ENCODE data around the gene PKNOX2.
A peak's percentile ranks its signal among the peaks of the same experiment; 100 is the strongest.

Gene PKNOX2

GRCh38 chr11:125297346-125297915 lies 132.9 kb downstream of the PKNOX2 start:
- DNase-seq (ENCODE audit: low read depth): no peak
- no peak overlapping the region for H3K4me3 ChIP-seq (ENCODE audit: low read depth, low read length)

- no peak overlapping the region for H3K4me3 ChIP-seq (ENCODE audit: low read depth, low read length)
- no peak for DNase-seq (ENCODE audit: low read depth)
Measured at GRCh38 chr11:125299061-125299615, 134.6 kb downstream of the PKNOX2 start.

- no peak overlapping the region for H3K4me3 ChIP-seq (ENCODE audit: low read depth, low read length)
- no peak for DNase-seq (ENCODE audit: low read depth)
Measured at GRCh38 chr11:125299821-125300220, 135.3 kb downstream of the PKNOX2 start.

- no peak overlapping the region for H3K4me3 ChIP-seq (ENCODE audit: low read depth, low read length)
- peak; percentile 30 for DNase-seq (ENCODE audit: low read depth)
Measured at GRCh38 chr11:125300791-125301218, 136.3 kb downstream of the PKNOX2 start.

- no peak overlapping the region for H3K4me3 ChIP-seq (ENCODE audit: low read depth, low read length)
Measured at GRCh38 chr11:125301346-125301745, 136.8 kb downstream of the PKNOX2 start.

GRCh38 chr11:125303186-125303585 lies 138.6 kb downstream of the PKNOX2 start:
- H3K4me3 ChIP-seq (ENCODE audit: low read depth, low read length): no peak overlapping the region
- no peak for DNase-seq (ENCODE audit: low read depth)

More at GRCh38 chr11:125301346-125301745, 136.8 kb downstream of the PKNOX2 start:
- no peak for DNase-seq (ENCODE audit: low read depth)

GRCh38 chr11:125303694-125304093 lies 139.1 kb downstream of the PKNOX2 start:
- no peak for DNase-seq (ENCODE audit: low read depth)
- H3K4me3 ChIP-seq (ENCODE audit: low read depth, low read length): no peak overlapping the region

GRCh38 chr11:125304136-125304535 lies 139.6 kb downstream of the PKNOX2 start:
- DNase-seq (ENCODE audit: low read depth): no peak
- no peak overlapping the region for H3K4me3 ChIP-seq (ENCODE audit: low read depth, low read length)

GRCh38 chr11:125304876-125305275 lies 140.3 kb downstream of the PKNOX2 start:
- no peak overlapping the region for H3K4me3 ChIP-seq (ENCODE audit: low read depth, low read length)
- no peak for DNase-seq (ENCODE audit: low read depth)

- no peak overlapping the region for H3K4me3 ChIP-seq (ENCODE audit: low read depth, low read length)
- DNase-seq (ENCODE audit: low read depth): no peak
Measured at GRCh38 chr11:125305345-125305744, 140.8 kb downstream of the PKNOX2 start.

- H3K4me3 ChIP-seq (ENCODE audit: low read depth, low read length): no peak overlapping the region
- DNase-seq (ENCODE audit: low read depth): no peak
Measured at GRCh38 chr11:125306476-125306875, 141.9 kb downstream of the PKNOX2 start.

GRCh38 chr11:125308246-125308645 lies 143.7 kb downstream of the PKNOX2 start:
- no peak for DNase-seq (ENCODE audit: low read depth)
- H3K4me3 ChIP-seq (ENCODE audit: low read depth, low read length): no peak overlapping the region

GRCh38 chr11:125312391-125312790 lies 147.8 kb downstream of the PKNOX2 start:
- no peak for DNase-seq (ENCODE audit: low read depth)
- H3K4me3 ChIP-seq (ENCODE audit: low read depth, low read length): no peak overlapping the region

- DNase-seq (ENCODE audit: low read depth): no peak
- no peak overlapping the region for H3K4me3 ChIP-seq (ENCODE audit: low read depth, low read length)
Measured at GRCh38 chr11:125312812-125313211, 148.3 kb downstream of the PKNOX2 start.

GRCh38 chr11:125313271-125314219 lies 149.0 kb downstream of the PKNOX2 start:
- no peak for DNase-seq (ENCODE audit: low read depth)
- H3K4me3 ChIP-seq (ENCODE audit: low read depth, low read length): no peak overlapping the region

- no peak overlapping the region for H3K4me3 ChIP-seq (ENCODE audit: low read depth, low read length)
- no peak for DNase-seq (ENCODE audit: low read depth)
Measured at GRCh38 chr11:125314276-125315078, 149.9 kb downstream of the PKNOX2 start.

- no peak overlapping the region for H3K4me3 ChIP-seq (ENCODE audit: low read depth, low read length)
- DNase-seq (ENCODE audit: low read depth): peak; percentile 47
Measured at GRCh38 chr11:125315079-125315740, 150.7 kb downstream of the PKNOX2 start.

GRCh38 chr11:125317416-125317815 lies 152.9 kb downstream of the PKNOX2 start:
- H3K4me3 ChIP-seq (ENCODE audit: low read depth, low read length): no peak overlapping the region
- DNase-seq (ENCODE audit: low read depth): no peak

GRCh38 chr11:125319649-125320048 lies 155.1 kb downstream of the PKNOX2 start:
- DNase-seq (ENCODE audit: low read depth): no peak

More at GRCh38 chr11:125319649-125320048, 155.1 kb downstream of the PKNOX2 start:
- H3K4me3 ChIP-seq (ENCODE audit: low read depth, low read length): no peak overlapping the region
